GM18867 (cell line): ENCODE results near the gene PEMT.

Experiments used
- ATAC-seq: cut with Tn5 transposase; IDR thresholded peaks from one replicate; pipeline ENCODE4 v1.9.1; 2021; ENCODE audit warnings: mild to moderate bottlenecking, moderate library complexity; ENCODE audit not compliant: unreplicated experiment

The PEMT gene

GRCh38 chr17:17516941-17517720 lies 74.4 kb downstream of the PEMT start:
- ATAC-seq, result no peak

GRCh38 chr17:17515934-17516930 lies 75.3 kb downstream of the PEMT start:
- no peak for ATAC-seq

GRCh38 chr17:17514993-17515933 lies 76.2 kb downstream of the PEMT start:
- ATAC-seq, result no peak

- ATAC-seq, result no peak
Observed at GRCh38 chr17:17514361-17514992, 77.0 kb downstream of the PEMT start.

- ATAC-seq, result no peak
Observed at GRCh38 chr17:17513626-17514025, 77.9 kb downstream of the PEMT start.

- ATAC-seq, result no peak
Observed at GRCh38 chr17:17512866-17513265, 78.6 kb downstream of the PEMT start.

GRCh38 chr17:17511881-17512858 lies 79.3 kb downstream of the PEMT start:
- ATAC-seq, result no peak

- no peak for ATAC-seq
Observed at GRCh38 chr17:17511293-17511741, 80.2 kb downstream of the PEMT start.

GRCh38 chr17:17510456-17511292 lies 80.8 kb downstream of the PEMT start:
- ATAC-seq, result no peak

- no peak for ATAC-seq
Observed at GRCh38 chr17:17509601-17510425, 81.7 kb downstream of the PEMT start.

GRCh38 chr17:17508646-17509591 lies 82.6 kb downstream of the PEMT start:
- no peak for ATAC-seq

GRCh38 chr17:17508019-17508535 lies 83.4 kb downstream of the PEMT start:
- ATAC-seq, result no peak

GRCh38 chr17:17507465-17508011 lies 84.0 kb downstream of the PEMT start:
- no peak for ATAC-seq

- ATAC-seq, result no peak
Observed at GRCh38 chr17:17506893-17507464, 84.5 kb downstream of the PEMT start.

GRCh38 chr17:17506181-17506741 lies 85.2 kb downstream of the PEMT start:
- ATAC-seq, result no peak
